GM12801 (cell line): ENCODE data around the gene SULT1E1.

ENCODE experiments used
- CTCF ChIP-seq: IDR thresholded peaks from one replicate; pipeline ENCODE4 v1.5.1; 2011; ENCODE audit warnings: control low read depth; ENCODE audit not compliant: insufficient read length; ENCODE audit errors: extremely low read depth

SULT1E1 gene

GRCh38 chr4:69848028-69848427 lies 11.9 kb downstream of the SULT1E1 start:
- TF ChIP-seq CTCF: no peak

DNA sequence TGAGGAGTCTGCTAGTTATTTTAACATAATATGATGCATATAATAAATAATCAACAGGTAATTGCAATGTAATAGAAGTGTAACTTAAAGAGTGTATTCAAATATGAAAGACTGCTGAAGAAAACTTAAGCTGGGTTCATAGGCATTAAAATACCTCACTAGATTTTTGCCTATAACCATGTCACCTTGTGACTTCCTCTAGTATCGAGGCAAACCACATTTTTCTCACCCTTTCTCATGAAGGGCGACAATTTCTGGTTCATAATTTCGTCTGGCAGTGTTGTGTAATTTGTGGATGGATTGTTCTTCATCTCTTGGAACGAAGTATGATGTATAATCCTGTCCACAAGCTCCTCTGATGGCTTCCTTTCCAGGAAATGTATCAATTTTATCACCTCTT lies 16.0 kb downstream of the SULT1E1 start:
- TF ChIP-seq CTCF: no peak

GRCh38 chr4:69843301-69843700 lies 16.6 kb downstream of the SULT1E1 start:
- no peak for TF ChIP-seq CTCF

- TF ChIP-seq CTCF: no peak
These were observed 21.0 kb downstream of the SULT1E1 start for GRCh38 chr4:69838977-69839376.

GRCh38 chr4:69836287-69836686 lies 23.7 kb downstream of the SULT1E1 start:
- TF ChIP-seq CTCF: no peak

DNA sequence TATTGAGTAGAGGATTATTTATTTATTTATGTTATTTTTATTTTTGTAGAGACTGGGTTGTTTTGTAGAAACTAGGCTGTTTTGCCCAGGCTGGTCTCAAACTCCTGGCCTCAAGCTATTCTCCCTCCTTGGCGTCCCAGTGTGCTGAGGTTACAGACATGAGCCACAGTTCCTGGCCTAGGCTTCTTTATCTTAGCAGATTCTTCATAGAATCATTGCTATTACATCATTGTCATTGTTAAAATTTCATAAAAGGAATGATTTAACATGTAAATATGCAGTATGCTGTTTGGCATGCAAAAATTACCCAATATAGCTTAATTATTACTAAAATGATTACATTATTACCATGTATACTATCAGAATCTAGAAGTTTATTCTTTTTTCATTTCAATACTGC lies 24.2 kb downstream of the SULT1E1 start:
- no peak for TF ChIP-seq CTCF

- TF ChIP-seq CTCF: no peak
These were observed 26.7 kb downstream of the SULT1E1 start for GRCh38 chr4:69833251-69833650.
